ENCODE results near the gene FAM89B. TPM values are rescaled to one million over a fixed set of nuclear protein-coding genes. Genes with fewer than 3 reads are reported as not detected.

FAM89B gene
- total RNA-seq, 2 donors from 2014 or later, result 25.7 to 51.0 TPM

DNA sequence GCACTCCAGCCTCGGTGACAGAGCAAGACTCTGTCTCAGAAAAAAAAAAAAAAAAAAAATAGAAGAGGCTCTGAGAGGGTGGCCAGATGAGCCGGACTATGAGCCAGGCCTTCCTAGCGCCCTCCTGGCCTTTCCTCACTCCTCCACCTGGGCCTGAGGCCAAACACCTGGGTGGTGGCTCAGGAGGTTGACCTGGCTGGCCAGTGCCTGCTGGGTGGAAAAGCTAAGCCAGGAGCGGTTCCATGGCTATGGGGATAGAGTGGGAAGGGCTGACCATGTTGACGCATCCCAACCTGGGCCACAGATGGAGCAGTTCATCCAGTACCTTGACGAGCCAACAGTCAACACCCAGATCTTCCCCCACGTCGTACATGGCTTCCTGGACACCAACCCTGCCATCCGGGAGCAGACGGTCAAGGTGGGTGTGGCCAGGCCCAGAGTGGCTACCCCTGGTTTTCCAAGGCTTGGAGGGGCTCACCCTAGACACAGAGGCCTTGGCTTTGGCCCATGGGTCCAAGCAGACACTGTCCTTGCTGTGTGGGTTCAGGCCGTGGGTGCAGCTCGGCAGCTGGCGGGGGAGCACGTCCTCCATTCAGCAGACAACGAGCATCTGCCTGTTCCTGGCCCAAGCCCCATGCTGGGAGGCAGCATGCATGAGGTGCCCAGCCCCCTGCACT, 39.8 kb upstream of the FAM89B start:
- no peak overlapping the region for H3K27ac ChIP-seq
- H3K9me3 ChIP-seq, result no peaks in the 10 kb centered on the region
- no peaks in the 10 kb centered on the region for H3K27me3 ChIP-seq
- peaks cover 0 to 4% of the 10 kb centered on the region in 2 donors for H3K4me1 ChIP-seq
- no peak overlapping the region for H3K4me3 ChIP-seq
- no peak for DNase-seq (ENCODE audit: low spot score)
- no peak for TF ChIP-seq CTCF (IDR thresholded peaks at IDR 0.05)
- H3K36me3 ChIP-seq, result peaks cover 72% of the 10 kb centered on the region

- TF ChIP-seq CTCF (IDR thresholded peaks at IDR 0.05), result no peak
- peaks cover 69% of the 10 kb centered on the region for H3K36me3 ChIP-seq
- no peak overlapping the region for H3K27ac ChIP-seq
- no peak overlapping the region for H3K4me3 ChIP-seq
- no peaks in the 10 kb centered on the region for H3K27me3 ChIP-seq
- H3K4me1 ChIP-seq, result peaks cover 0 to 8% of the 10 kb centered on the region in 2 donors
- no peak for DNase-seq (ENCODE audit: low spot score)
- H3K9me3 ChIP-seq, result no peaks in the 10 kb centered on the region
Observed at GRCh38 chr11:65535102-65535501, 37.2 kb upstream of the FAM89B start.

DNA sequence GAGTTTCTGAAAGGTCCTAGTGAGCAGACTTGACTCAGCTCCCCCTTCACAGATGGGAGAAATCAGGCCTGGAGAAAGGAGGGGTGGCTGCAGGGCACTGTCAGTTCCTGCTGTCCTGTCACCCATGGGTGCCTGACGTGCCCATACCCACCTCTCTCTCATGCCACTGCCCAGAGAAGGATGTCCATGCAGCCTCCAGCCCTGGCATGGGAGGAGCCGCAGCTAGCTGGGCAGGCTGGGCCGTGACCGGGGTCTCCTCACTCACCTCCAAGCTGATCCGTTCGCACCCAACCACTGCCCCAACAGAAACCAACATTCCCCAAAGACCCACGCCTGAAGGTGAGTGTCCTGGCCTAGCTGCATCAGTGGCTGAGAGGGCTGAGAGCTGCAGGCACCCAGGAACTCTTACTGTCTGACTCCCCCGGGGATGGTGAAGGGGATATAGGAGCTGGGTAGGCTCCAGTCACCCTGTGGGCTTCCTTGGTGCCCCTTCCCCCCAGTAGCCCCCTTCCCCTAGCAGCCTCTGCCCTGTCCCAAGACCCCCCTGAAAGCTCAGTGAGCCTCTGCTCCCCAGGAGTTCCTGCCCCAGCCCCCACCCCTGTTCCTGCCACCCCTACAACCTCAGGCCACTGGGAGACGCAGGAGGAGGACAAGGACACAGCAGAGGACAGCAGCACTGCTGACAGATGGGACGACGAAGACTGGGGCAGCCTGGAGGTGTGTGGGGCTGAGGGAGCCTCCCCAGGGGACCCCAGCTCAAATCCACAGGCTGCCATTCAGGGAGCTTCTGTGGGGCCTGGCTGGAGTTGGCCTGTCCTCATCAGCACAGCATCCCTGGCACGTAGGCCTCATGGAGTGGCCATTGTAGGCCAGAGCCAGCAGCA, 35.7 kb upstream of the FAM89B start:
- DNase-seq (ENCODE audit: low spot score), result no peak
- no peak for TF ChIP-seq CTCF (IDR thresholded peaks at IDR 0.05)
- Histone ChIP-seq H3K36me3 (peaks cover 53% of the 10 kb centered on the region), H3K27ac (no peak overlapping the region), H3K4me3 (no peak overlapping the region), H3K9me3 (no peaks in the 10 kb centered on the region), H3K27me3 (no peaks in the 10 kb centered on the region), H3K4me1 (peaks cover 0 to 20% of the 10 kb centered on the region in 2 donors)

DNA sequence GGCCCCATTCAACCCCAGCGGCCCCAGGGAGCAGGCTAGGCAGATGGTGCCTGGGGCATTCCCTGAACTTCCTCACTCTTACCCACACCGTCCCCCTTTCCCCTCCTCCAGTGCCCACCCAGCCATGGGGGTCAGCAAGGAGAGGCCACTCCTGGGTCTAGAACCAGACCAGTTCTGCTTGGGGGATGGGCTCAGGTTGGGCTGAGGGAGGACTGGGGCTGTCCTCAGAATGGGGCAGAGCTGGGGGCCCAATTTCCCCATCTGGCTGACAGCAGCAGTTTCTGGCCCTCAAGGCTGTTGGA, 35.1 kb upstream of the FAM89B start:
- TF ChIP-seq CTCF (IDR thresholded peaks at IDR 0.05), result no peak
- Histone ChIP-seq H3K36me3 (peaks cover 47% of the 10 kb centered on the region), H3K4me1 (peaks cover 0 to 23% of the 10 kb centered on the region in 2 donors), H3K9me3 (no peaks in the 10 kb centered on the region), H3K27me3 (no peaks in the 10 kb centered on the region), H3K27ac (no peak overlapping the region), H3K4me3 (no peak overlapping the region)
- no peak for DNase-seq (ENCODE audit: low spot score)

DNA sequence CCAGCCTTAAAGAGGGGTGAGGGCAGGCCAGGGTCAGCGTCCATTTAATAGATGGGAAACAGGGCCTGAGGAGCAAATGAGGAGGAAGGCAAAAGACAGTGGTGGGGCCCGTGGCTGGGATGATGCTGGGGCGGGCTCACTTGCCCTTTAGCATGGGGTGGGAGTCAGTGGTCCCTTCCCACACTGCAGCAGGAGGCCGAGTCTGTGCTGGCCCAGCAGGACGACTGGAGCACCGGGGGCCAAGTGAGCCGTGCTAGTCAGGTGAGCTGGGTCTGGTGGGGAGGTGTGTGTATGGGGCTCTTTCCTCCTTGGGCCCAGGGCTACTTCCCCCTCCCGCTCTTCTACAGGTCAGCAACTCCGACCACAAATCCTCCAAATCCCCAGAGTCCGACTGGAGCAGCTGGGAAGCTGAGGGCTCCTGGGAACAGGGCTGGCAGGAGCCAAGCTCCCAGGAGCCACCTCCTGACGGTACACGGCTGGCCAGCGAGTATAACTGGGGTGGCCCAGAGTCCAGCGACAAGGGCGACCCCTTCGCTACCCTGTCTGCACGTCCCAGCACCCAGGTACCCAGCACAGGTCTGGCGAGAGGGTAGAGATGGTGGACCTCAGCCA, 34.6 kb upstream of the FAM89B start:
- Histone ChIP-seq H3K4me1 (peaks cover 0 to 23% of the 10 kb centered on the region in 2 donors), H3K9me3 (no peaks in the 10 kb centered on the region), H3K36me3 (peaks cover 43% of the 10 kb centered on the region), H3K27me3 (no peaks in the 10 kb centered on the region), H3K4me3 (no peak overlapping the region), H3K27ac (no peak overlapping the region)
- DNase-seq (ENCODE audit: low spot score), result no peak
- TF ChIP-seq CTCF (IDR thresholded peaks at IDR 0.05), result no peak
